ENCODE results near the gene GLRX3. TPM values are rescaled to one million over a fixed set of nuclear protein-coding genes. Genes with fewer than 3 reads are reported as not detected.

Gene GLRX3
- total RNA-seq, 2 donors from 2014 or later: 41.6 to 43.1 TPM

DNA sequence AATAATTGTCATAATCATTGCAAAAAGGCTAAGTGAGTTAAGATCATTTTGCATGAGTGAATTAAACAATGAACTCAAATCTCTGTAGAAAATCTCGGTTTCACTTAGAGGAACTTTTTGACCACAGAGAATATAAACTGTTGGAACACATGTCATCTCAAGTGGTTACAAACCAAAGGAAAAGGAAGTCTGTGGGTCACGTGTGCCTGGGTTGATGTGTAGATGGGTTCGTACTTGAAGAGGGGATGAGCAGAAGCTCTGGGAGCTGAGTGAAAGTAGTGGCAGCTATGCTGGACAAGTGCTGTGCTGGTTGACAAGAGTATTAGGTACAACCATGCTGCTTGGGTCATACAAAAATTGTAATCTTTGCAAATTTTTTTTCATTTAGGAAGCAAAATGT, 35.0 kb downstream of the GLRX3 start:
- no peak overlapping the region for H3K27ac ChIP-seq
- H3K36me3 ChIP-seq: peaks cover 19% of the 10 kb centered on the region
- no peaks in the 10 kb centered on the region for H3K4me1 ChIP-seq (ENCODE audit: control insufficient read depth in 1 of 2, low read depth in 2 of 2)
- no peak for DNase-seq (ENCODE audit: low spot score)
- H3K9me3 ChIP-seq: no peaks in the 10 kb centered on the region
- no peaks in the 10 kb centered on the region for H3K27me3 ChIP-seq (replicated peaks; ENCODE audit: insufficient read depth)
- TF ChIP-seq, protein P1, sequence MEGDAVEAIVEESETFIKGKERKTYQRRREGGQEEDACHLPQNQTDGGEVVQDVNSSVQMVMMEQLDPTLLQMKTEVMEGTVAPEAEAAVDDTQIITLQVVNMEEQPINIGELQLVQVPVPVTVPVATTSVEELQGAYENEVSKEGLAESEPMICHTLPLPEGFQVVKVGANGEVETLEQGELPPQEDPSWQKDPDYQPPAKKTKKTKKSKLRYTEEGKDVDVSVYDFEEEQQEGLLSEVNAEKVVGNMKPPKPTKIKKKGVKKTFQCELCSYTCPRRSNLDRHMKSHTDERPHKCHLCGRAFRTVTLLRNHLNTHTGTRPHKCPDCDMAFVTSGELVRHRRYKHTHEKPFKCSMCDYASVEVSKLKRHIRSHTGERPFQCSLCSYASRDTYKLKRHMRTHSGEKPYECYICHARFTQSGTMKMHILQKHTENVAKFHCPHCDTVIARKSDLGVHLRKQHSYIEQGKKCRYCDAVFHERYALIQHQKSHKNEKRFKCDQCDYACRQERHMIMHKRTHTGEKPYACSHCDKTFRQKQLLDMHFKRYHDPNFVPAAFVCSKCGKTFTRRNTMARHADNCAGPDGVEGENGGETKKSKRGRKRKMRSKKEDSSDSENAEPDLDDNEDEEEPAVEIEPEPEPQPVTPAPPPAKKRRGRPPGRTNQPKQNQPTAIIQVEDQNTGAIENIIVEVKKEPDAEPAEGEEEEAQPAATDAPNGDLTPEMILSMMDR (IDR thresholded peaks at IDR 0.05): no peak
- no peak for ATAC-seq (ENCODE audit: insufficient number of reproducible peaks, low FRiP score, low read depth)
- no peak overlapping the region for H3K4me3 ChIP-seq

DNA sequence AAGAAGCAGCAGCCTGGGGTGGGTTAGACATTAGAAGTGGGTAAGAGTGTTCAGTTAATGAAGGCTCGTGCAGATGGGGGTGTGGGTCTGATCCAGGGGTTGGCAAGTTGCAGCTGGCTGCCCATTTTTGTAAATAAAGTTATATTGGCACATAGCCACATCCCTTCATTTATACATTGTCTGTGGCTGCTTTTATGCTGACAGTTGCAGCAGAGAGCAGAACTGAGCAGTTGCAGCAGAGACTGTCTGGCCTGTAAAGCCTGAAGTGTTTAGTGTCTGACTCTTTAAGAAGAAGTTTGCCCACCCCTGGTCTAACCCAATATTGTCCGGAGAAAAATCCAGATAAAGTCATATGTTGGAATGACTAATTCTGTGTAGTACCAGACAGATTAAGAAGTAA, 38.1 kb downstream of the GLRX3 start:
- TF ChIP-seq, protein P1 (IDR thresholded peaks at IDR 0.05): no peak
- no peak overlapping the region for H3K27ac ChIP-seq
- DNase-seq (ENCODE audit: low spot score) (no peak), ATAC-seq (ENCODE audit: insufficient number of reproducible peaks, low FRiP score, low read depth) (no peak)
- H3K36me3 ChIP-seq: peaks cover 10% of the 10 kb centered on the region
- H3K4me3 ChIP-seq: no peak overlapping the region
- no peaks in the 10 kb centered on the region for H3K9me3 ChIP-seq
- H3K4me1 ChIP-seq (ENCODE audit: control insufficient read depth in 1 of 2, low read depth in 2 of 2): no peaks in the 10 kb centered on the region
- H3K27me3 ChIP-seq (replicated peaks; ENCODE audit: insufficient read depth): no peaks in the 10 kb centered on the region

DNA sequence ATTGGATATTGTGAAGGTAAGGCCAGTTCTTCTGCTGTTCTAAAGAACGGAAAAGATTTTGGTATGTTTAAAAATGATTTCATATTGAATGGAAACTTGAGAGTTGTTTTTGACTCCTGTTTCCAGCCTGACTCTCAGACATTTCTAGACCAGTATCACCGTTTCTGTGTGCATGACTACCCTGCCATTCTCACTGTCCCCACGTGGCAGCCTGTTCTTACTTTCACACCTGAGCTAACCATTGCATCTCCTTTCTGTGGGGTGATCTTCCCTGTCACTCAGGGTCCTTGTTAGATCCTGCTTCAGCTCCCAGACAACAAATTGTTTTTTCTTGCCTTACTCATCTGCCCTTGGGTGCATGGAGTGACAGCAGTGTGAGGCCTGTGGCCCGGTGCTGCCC, 38.9 kb downstream of the GLRX3 start:
- TF ChIP-seq, protein P1 (IDR thresholded peaks at IDR 0.05): no peak
- no peak for DNase-seq (ENCODE audit: low spot score)
- no peak for ATAC-seq (ENCODE audit: insufficient number of reproducible peaks, low FRiP score, low read depth)
- H3K36me3 ChIP-seq: peaks cover 10% of the 10 kb centered on the region
- H3K4me3 ChIP-seq: no peak overlapping the region
- H3K4me1 ChIP-seq (ENCODE audit: control insufficient read depth in 1 of 2, low read depth in 2 of 2): no peaks in the 10 kb centered on the region
- H3K27me3 ChIP-seq (replicated peaks; ENCODE audit: insufficient read depth): no peaks in the 10 kb centered on the region
- no peaks in the 10 kb centered on the region for H3K9me3 ChIP-seq
- no peak overlapping the region for H3K27ac ChIP-seq

DNA sequence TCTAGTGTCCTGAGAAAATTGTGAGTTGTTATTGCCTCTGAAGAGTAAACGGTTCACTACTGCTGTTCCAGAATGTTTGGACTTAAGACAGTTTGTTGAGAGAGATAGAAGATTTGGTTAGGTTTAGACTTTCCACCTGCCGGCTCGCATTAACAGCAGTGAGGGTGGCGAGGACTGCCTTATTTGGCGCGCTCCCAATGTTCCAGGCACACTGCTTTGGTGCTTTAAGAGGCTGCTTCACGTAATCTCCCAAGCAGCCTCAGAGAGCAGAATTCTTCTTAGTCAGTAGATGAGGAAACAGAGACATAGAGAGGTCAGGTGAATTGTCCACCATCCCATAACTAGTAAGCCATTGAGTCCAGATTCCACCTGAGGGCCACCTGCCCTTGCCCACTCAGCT, 41.1 kb downstream of the GLRX3 start:
- TF ChIP-seq, protein P1 (IDR thresholded peaks at IDR 0.05): no peak
- no peaks in the 10 kb centered on the region for H3K4me1 ChIP-seq (ENCODE audit: control insufficient read depth in 1 of 2, low read depth in 2 of 2)
- no peak overlapping the region for H3K27ac ChIP-seq
- no peak overlapping the region for H3K4me3 ChIP-seq
- ATAC-seq (ENCODE audit: insufficient number of reproducible peaks, low FRiP score, low read depth) (no peak), DNase-seq (ENCODE audit: low spot score) (no peak)
- H3K27me3 ChIP-seq (replicated peaks; ENCODE audit: insufficient read depth): no peaks in the 10 kb centered on the region
- H3K36me3 ChIP-seq: peaks cover 15% of the 10 kb centered on the region
- no peaks in the 10 kb centered on the region for H3K9me3 ChIP-seq

DNA sequence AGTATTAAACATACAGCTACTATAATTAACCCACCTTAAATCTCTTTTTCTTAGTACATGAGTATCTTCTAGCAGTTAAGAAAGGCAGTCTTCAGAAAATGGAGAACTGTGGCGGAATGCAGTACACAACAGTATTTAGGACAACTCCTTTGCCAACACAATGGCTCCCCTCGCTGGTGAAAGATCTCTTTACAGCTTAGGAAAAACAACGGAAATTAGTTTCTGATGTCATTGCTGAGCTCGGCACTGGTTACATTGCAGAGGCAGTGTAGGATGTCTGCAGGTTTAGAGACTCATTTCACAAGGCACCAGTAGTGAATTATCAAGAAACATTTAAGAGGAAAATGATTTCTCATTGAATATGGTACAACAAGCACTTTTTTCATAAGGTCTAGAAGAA, 43.4 kb downstream of the GLRX3 start:
- DNase-seq (ENCODE audit: low spot score) (no peak), ATAC-seq (ENCODE audit: insufficient number of reproducible peaks, low FRiP score, low read depth) (no peak)
- H3K9me3 ChIP-seq: no peaks in the 10 kb centered on the region
- H3K4me3 ChIP-seq: no peak overlapping the region
- TF ChIP-seq, protein P1 (IDR thresholded peaks at IDR 0.05): no peak
- no peaks in the 10 kb centered on the region for H3K4me1 ChIP-seq (ENCODE audit: control insufficient read depth in 1 of 2, low read depth in 2 of 2)
- H3K27ac ChIP-seq: no peak overlapping the region
- peaks cover 22% of the 10 kb centered on the region for H3K36me3 ChIP-seq
- H3K27me3 ChIP-seq (replicated peaks; ENCODE audit: insufficient read depth): no peaks in the 10 kb centered on the region
